ENCODE data around the gene RNF19B. TPM values are rescaled to one million over a fixed set of nuclear protein-coding genes. Genes with fewer than 3 reads are reported as not detected.
A peak's percentile ranks its signal among the peaks of the same experiment; 100 is the strongest.
"Not testable (repeated sequence)": the region's sequence is repeated elsewhere in the genome, so short reads cannot be mapped to it uniquely, and the experiment has no call there.

The RNF19B gene
- total RNA-seq, 2 experiments from 2014 or later = 21.6 to 22.4 TPM

GRCh38 chr1:32989160-32990050 is 24.8 kb upstream of the RNF19B start:
- peak overlapping the region; percentile 49 for H3K4me3 Mint-ChIP-seq
- ATAC-seq (ENCODE audit: low read depth) (peak; percentile 35), DNase-seq (no peak)
- peaks cover 50% of the 10 kb centered on the region for H3K4me1 Mint-ChIP-seq
- POLR2A ChIA-PET = interaction anchor here (0.7 to 2.2 kb wide), 3 partner anchors 22 to 27 kb away, joined by 3 to 10 read pairs (median 3); partner anchors contain the start of gene RNF19B
- no peaks in the 10 kb centered on the region for H3K9me3 Mint-ChIP-seq
- peaks cover 1% of the 10 kb centered on the region for H3K27me3 Mint-ChIP-seq
- H3K27ac Mint-ChIP-seq = peak overlapping the region; percentile 17
- H3K36me3 Mint-ChIP-seq = peaks cover 2% of the 10 kb centered on the region

DNA sequence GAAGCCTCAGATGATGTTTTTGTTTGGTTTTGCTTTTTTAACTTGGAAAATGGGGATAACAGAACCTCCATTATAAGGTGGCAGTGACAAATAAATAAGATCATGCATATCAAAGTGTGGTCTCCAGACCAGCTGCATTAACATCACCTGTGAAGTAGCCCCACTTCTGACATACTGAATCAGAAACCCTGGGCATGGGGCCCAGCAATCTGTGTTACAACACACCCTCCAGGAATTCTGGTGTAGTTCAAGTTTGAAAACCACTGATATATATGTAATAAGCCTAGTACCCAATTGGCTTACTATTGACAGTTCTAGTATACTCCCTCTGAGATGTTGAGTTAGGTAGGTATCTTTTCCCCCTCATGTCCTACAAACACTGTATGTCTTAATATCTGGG is 24.1 kb upstream of the RNF19B start:
- no peak overlapping the region for H3K27ac Mint-ChIP-seq
- DNase-seq = no peak
- peaks cover 1% of the 10 kb centered on the region for H3K27me3 Mint-ChIP-seq
- peaks cover 2% of the 10 kb centered on the region for H3K36me3 Mint-ChIP-seq
- H3K4me3 Mint-ChIP-seq = peak overlapping the region; percentile 49
- ATAC-seq (ENCODE audit: low read depth) = no peak
- H3K4me1 Mint-ChIP-seq = peaks cover 56% of the 10 kb centered on the region
- H3K9me3 Mint-ChIP-seq = no peaks in the 10 kb centered on the region
- POLR2A ChIA-PET = interaction anchor here (1.4 to 2.2 kb wide), 2 partner anchors 24 to 26 kb away, joined by 3 to 10 read pairs; partner anchors contain the start of gene RNF19B

GRCh38 chr1:32985226-32985625 is 20.6 kb upstream of the RNF19B start:
- Mint-ChIP-seq H3K36me3 (peaks cover 2% of the 10 kb centered on the region), H3K4me1 (peaks cover 54% of the 10 kb centered on the region), H3K4me3 (no peak overlapping the region), H3K27me3 (peaks cover 1% of the 10 kb centered on the region), H3K9me3 (no peaks in the 10 kb centered on the region), H3K27ac (no peak overlapping the region)
- DNase-seq (no peak), ATAC-seq (ENCODE audit: low read depth) (no peak)
- POLR2A ChIA-PET = interaction anchor here (1.8 to 2.3 kb wide), 2 partner anchors 13 to 21 kb away, joined by 5 to 8 read pairs; partner anchors contain the start of gene RNF19B

DNA sequence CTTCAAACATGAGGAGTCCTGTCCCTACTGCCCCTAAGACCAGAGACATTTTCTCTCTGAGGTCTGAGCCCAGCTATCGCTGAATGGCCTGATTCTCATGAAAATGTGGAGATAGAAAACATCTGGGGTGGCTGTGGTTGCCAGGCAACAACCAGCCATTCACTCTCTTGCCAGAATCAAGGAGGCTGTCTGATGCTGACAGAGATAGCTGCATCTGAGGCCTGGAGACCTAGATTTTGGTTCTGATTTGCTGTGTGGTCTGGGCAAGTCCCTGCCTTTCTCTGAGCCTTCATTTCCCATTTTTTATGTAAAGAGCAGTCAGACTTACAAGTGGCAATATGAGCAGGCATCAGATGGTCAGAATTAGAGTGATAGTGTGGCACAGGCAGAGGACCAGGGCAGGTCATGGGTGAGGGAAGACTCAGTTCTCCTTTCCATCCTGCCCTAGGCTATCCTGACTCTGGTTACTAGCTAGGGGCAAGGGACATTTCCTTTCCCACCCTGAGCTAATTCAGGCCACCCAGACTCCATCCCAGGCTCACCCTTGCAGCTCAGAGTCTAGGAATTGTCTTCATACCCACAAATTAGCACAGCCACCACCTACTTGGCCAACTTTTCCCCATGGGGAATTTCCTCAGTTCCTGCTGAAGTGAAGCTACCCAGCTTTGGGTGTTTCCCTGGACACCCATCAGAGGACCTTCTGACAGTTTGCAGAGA is 20.0 kb upstream of the RNF19B start:
- no peak for ATAC-seq (ENCODE audit: low read depth)
- H3K36me3 Mint-ChIP-seq = peaks cover 2% of the 10 kb centered on the region
- H3K4me1 Mint-ChIP-seq = peaks cover 51% of the 10 kb centered on the region
- H3K9me3 Mint-ChIP-seq = no peaks in the 10 kb centered on the region
- POLR2A ChIA-PET = interaction anchor here (1.2 to 1.8 kb wide), 3 partner anchors 9 to 20 kb away, joined by 4 to 6 read pairs (median 5); partner anchors contain the start of gene RNF19B
- no peak overlapping the region for H3K27ac Mint-ChIP-seq
- DNase-seq = no peak
- no peaks in the 10 kb centered on the region for H3K27me3 Mint-ChIP-seq
- no peak overlapping the region for H3K4me3 Mint-ChIP-seq

GRCh38 chr1:32984090-32984454 is 19.5 kb upstream of the RNF19B start:
- no peak overlapping the region for H3K27ac Mint-ChIP-seq
- ATAC-seq (ENCODE audit: low read depth) (no peak), DNase-seq (no peak)
- H3K4me3 Mint-ChIP-seq = no peak overlapping the region
- H3K27me3 Mint-ChIP-seq = no peaks in the 10 kb centered on the region
- H3K9me3 Mint-ChIP-seq = no peaks in the 10 kb centered on the region
- H3K4me1 Mint-ChIP-seq = peaks cover 45% of the 10 kb centered on the region
- H3K36me3 Mint-ChIP-seq = peaks cover 2% of the 10 kb centered on the region
- POLR2A ChIA-PET = interaction anchor here (1.0 to 1.8 kb wide), 4 partner anchors 9 to 22 kb away, joined by 3 to 6 read pairs (median 4); partner anchors contain the start of gene RNF19B

DNA sequence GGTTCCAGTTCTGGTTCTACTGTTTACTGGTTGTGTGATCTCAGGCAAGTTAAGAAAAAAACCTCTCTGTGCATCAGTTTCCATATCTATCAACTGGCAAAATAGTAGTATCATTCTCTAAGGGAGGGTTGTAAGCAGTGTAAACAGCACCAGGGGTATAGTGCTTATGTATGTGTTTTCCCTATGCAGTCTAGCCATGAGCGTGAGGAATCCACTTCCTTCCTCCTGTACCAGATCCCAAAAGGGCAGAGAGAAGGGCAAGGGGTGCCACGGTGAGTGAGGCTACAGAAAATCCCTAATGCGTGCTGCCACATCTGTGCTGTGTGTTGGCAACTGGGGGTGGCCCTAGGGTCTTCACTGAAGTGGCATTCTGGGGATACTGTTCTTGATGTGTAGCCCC is 18.4 kb upstream of the RNF19B start:
- no peak overlapping the region for H3K27ac Mint-ChIP-seq

DNA sequence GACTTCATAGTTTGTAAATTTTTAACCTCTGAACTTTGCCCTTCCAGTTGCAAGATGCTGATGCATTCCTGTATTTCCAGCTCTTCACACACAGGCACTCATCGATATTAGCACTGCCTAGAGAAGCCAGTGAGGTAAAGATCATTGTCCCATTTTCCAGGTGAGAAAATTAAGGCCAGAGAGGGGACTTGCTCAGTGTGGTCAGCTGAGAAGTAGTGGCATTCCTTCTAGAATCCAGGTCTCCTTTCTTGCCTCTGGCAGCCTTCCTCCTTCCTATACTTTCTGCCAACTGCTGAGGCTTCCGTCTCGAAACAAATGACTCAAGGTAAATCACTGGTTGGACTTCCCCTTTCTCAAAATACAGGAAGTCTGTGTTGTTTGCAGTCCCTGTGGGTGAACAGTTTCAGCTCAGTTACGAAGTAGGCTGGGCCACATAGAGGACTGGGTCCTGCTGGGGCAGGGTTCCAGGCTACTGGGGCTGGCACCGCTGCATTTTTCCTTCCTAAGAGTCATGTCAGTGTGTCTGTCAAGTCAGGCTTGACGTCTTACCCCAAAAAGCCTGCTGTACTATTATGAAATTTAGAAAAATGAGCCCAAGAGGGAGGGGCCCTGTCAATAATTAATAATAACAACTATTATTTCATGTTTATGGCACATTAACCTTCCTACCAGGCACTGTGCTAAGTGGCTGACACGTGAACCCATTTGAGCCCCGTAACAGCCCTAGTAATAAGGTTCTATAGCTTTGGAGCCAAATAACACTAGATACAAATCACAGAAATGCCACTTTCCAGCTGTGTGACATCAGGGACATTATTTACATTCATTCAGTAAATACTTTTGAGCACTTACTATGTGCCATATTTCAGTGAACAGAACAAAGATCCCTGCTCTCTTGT is 16.6 kb upstream of the RNF19B start:
- H3K9me3 Mint-ChIP-seq = no peaks in the 10 kb centered on the region
- H3K27me3 Mint-ChIP-seq = peaks cover 3% of the 10 kb centered on the region
- peak overlapping the region; percentile 78 for H3K4me3 Mint-ChIP-seq
- no peaks in the 10 kb centered on the region for H3K36me3 Mint-ChIP-seq
- DNase-seq (no peak), ATAC-seq (ENCODE audit: low read depth) (peak; percentile 98)
- POLR2A ChIA-PET = interaction anchor here (0.7 to 2.2 kb wide), 9 partner anchors 9 to 200 kb away, joined by 3 to 36 read pairs (median 4); partner anchors contain the start of genes RNF19B and TRIM62
- H3K4me1 Mint-ChIP-seq = peaks cover 35% of the 10 kb centered on the region
- peak overlapping the region; percentile 93 for H3K27ac Mint-ChIP-seq

More for the DNA sequence above, 18.4 kb upstream of the RNF19B start:
- Mint-ChIP-seq H3K4me1 (peaks cover 40% of the 10 kb centered on the region), H3K9me3 (no peaks in the 10 kb centered on the region), H3K27me3 (no peaks in the 10 kb centered on the region), H3K36me3 (peaks cover 2% of the 10 kb centered on the region), H3K4me3 (no peak overlapping the region)
- ATAC-seq (ENCODE audit: low read depth) (no peak), DNase-seq (no peak)
- POLR2A ChIA-PET = interaction anchor here (1.4 kb wide), 1 partner anchor 19 kb away, joined by 6 read pairs; the partner anchor contains the start of gene RNF19B

DNA sequence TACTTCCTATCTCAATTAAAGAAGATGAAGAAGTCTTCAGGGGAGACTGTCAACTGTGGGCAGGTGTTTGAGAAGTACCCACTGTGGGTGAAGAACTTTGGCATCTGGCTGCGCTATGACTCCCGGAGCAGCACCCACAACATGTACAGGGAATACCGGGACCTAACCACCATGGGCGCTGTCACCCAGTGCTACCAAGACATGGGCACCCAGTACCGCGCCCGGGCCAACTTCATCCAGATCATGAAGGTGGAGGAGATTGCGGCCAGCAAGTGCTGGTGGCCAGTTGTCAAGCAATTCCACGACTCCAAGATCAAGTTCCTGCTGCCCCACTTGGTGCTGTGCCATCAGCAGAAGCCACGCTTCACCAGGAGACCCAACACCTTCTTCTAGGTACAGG is 15.5 kb upstream of the RNF19B start:
- no peak overlapping the region for H3K4me3 Mint-ChIP-seq
- peaks cover 8% of the 10 kb centered on the region for H3K27me3 Mint-ChIP-seq
- POLR2A ChIA-PET = interaction anchor here (0.7 to 2.2 kb wide), 4 partner anchors 8 to 121 kb away, joined by 3 to 36 read pairs (median 6); partner anchors contain the start of gene RNF19B
- H3K4me1 Mint-ChIP-seq = peaks cover 32% of the 10 kb centered on the region
- no peak for DNase-seq
- H3K36me3 Mint-ChIP-seq = peaks cover 3% of the 10 kb centered on the region
- ATAC-seq (ENCODE audit: low read depth) = no peak
- peak overlapping the region; percentile 93 for H3K27ac Mint-ChIP-seq
- H3K9me3 Mint-ChIP-seq = no peaks in the 10 kb centered on the region

GRCh38 chr1:32978854-32979253 is 14.2 kb upstream of the RNF19B start:
- Mint-ChIP-seq H3K27me3 (peaks cover 8% of the 10 kb centered on the region), H3K27ac (no peak overlapping the region)

GRCh38 chr1:32977546-32978087 is 13.0 kb upstream of the RNF19B start:
- no peak overlapping the region for H3K4me3 Mint-ChIP-seq
- H3K9me3 Mint-ChIP-seq = no peaks in the 10 kb centered on the region
- no peak for ATAC-seq (ENCODE audit: low read depth)
- no peak overlapping the region for H3K27ac Mint-ChIP-seq
- H3K27me3 Mint-ChIP-seq = peaks cover 10% of the 10 kb centered on the region
- POLR2A ChIA-PET = interaction anchor here (0.8 kb wide), 1 partner anchor 13 kb away, joined by 3 read pairs; no protein-coding TSS in a partner anchor
- H3K4me1 Mint-ChIP-seq = peaks cover 16% of the 10 kb centered on the region
- peaks cover 3% of the 10 kb centered on the region for H3K36me3 Mint-ChIP-seq
- DNase-seq = no peak

More at GRCh38 chr1:32978854-32979253, 14.2 kb upstream of the RNF19B start:
- peaks cover 3% of the 10 kb centered on the region for H3K36me3 Mint-ChIP-seq
- no peaks in the 10 kb centered on the region for H3K9me3 Mint-ChIP-seq
- ATAC-seq (ENCODE audit: low read depth) (no peak), DNase-seq (no peak)
- H3K4me3 Mint-ChIP-seq = no peak overlapping the region
- H3K4me1 Mint-ChIP-seq = peaks cover 21% of the 10 kb centered on the region
- POLR2A ChIA-PET = no interaction called here

DNA sequence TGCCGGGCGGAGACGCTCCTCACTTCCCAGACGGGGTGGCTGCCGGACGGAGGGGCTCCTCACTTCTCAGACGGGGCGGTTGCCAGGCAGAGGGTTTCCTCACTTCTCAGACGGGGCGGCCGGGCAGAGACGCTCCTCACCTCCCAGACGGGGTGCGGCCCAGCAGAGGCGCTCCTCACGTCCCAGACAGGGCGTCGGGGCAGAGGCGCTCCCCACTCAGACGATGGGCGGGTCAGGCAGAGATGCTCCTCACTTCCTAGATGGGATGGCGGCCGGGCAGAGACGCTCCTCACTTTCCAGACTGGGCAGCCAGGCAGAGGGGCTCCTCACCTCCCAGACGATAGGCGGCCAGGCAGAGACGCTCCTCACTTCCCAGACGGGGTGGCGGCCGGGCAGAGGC is 10.4 kb upstream of the RNF19B start:
- H3K36me3 Mint-ChIP-seq; ATAC-seq (ENCODE audit: low read depth); H3K9me3 Mint-ChIP-seq; POLR2A ChIA-PET; DNase-seq; H3K4me1 Mint-ChIP-seq; H3K4me3 Mint-ChIP-seq; H3K27ac Mint-ChIP-seq: not testable (repeated sequence)
- H3K27me3 Mint-ChIP-seq = peaks cover 29% of the 10 kb centered on the region

GRCh38 chr1:32973458-32973857 is 8.8 kb upstream of the RNF19B start:
- peaks cover 36% of the 10 kb centered on the region for H3K27me3 Mint-ChIP-seq
- POLR2A ChIA-PET; H3K9me3 Mint-ChIP-seq; H3K4me3 Mint-ChIP-seq; H3K27ac Mint-ChIP-seq; DNase-seq; ATAC-seq (ENCODE audit: low read depth); H3K36me3 Mint-ChIP-seq; H3K4me1 Mint-ChIP-seq: not testable (repeated sequence)
